Upper lobe of left lung (tissue), 4 donors: Measurements from ENCODE around the gene DYSF.

Experiments
- CTCF ChIP-seq, 6 experiments: fragments of 450-650 bp in 4 of 6; fragments of 200-600 bp in 2 of 6; sonication (generic) in 2 of 6; IDR thresholded peaks; one replicate each; pipeline ENCODE4 v1.5.1; 2016 to 2019; ENCODE audit warnings: antibody characterized with exemption in 6 of 6
- EP300 ChIP-seq, 4 donors: sonication (generic); formaldehyde crosslinking; IDR thresholded peaks; one replicate each; pipeline ENCODE4 v1.5.1; 2017; ENCODE audit warnings: antibody characterized with exemption in 4 of 4, control low read depth in 2 of 4
- POLR2A ChIP-seq, 4 donors: fragments of 450-650 bp; IDR thresholded peaks; one replicate each; pipeline ENCODE4 v1.5.1; 2016 to 2017; ENCODE audit warnings: antibody characterized with exemption in 4 of 4, mild to moderate bottlenecking in 2 of 4
- POLR2AphosphoS5 ChIP-seq, 2 donors: sonication (generic); formaldehyde crosslinking; IDR thresholded peaks; one replicate each; pipeline ENCODE4 v1.5.1; 2017; ENCODE audit warnings: antibody characterized with exemption in 2 of 2

- TF ChIP-seq POLR2AphosphoS5 (IDR thresholded peaks at IDR 0.05), result no peak
- no peak for TF ChIP-seq CTCF (IDR thresholded peaks at IDR 0.05)
- no peak for TF ChIP-seq POLR2A (IDR thresholded peaks at IDR 0.05)
- TF ChIP-seq EP300 (IDR thresholded peaks at IDR 0.05), result no peak
These were observed 1.7 kb upstream of the DYSF start for GRCh38 chr2:71451705-71452104.
